ENCODE data around the gene IRGQ.

DNA sequence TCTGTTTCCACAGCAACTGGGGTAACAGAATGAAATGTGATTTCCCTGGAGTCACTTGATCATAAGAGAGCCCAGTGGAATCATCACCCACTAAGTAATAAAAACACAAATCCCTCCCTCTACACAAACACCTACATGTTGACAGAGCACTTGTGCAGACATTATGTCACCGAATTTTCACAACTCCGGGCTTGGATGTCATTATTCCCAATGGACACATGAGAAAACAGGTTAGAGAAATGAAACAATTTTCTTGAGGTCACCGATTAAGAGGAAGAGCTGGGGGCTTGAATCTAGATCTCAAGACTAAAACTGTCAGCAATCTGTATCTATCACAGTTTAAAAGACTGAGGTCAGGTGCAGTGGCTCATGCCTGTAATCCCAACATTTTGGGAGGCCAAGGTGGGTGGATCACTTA, 23.8 kb downstream of the IRGQ start:
- TF ChIP-seq POLR2A (IDR thresholded peaks at IDR 0.05; ENCODE audit: low read length) (no peak), GATA1 (IDR thresholded peaks at IDR 0.05; ENCODE audit: low read depth, low read length) (no peak)

All from erythroblast (primary cell).